GM15510 (cell line): ENCODE data around the gene EDNRA.

Experiments
- POLR2A ChIP-seq: IDR thresholded peaks from 3 replicates; pipeline ENCODE4 v1.6.1; 2011; ENCODE audit warnings: borderline replicate concordance; ENCODE audit not compliant: insufficient read length; ENCODE audit errors: extremely low read depth

The EDNRA gene

GRCh38 chr4:147480891-147481576 lies at the start of gene EDNRA:
EDNRA (plus strand) TSS chr4:147481097; CDS start chr4:147485682, 4,585 bp downstream.
- no peak for TF ChIP-seq POLR2A

DNA sequence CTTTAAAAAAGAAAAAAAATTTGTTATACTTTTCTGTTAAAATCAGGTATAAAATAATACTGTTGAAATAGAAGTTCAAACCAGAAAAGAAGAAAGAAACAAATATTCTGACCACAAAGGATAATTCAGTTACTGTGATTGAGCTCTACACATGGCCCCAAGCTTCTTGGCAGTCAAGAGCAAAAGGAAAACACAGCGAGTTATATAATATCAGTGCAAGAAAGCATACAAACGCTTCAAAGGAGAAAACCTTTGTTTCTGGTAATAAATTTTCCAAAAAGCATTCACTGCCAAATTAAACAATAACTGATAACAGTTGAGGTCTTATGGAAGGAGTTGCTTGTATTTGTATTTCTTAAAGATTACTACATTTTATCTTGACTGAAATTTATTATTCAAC lies 40.5 kb upstream of the EDNRA start:
- no peak for TF ChIP-seq POLR2A

GRCh38 chr4:147447786-147448185 lies 33.1 kb upstream of the EDNRA start:
- no peak for TF ChIP-seq POLR2A

GRCh38 chr4:147453561-147454141 lies 27.2 kb upstream of the EDNRA start:
- TF ChIP-seq POLR2A: no peak

DNA sequence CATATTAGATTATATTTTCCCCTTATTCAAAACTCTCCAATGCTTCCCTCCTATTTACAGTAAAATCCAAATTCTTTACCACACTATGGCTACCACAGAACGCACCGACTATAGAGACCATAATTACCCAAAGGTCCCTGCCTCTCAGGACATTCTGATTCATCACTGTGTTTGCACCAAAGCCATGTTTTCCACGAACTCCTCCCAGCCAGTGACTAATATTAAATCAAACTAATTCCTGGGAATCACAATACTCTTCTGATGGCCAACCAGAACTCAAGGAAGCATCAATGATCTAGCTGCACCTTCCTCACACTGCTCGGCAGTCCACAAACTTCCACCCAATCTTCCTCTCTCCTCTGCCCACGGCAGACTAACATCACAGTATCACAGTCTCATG lies 24.2 kb upstream of the EDNRA start:
- no peak for TF ChIP-seq POLR2A

- TF ChIP-seq POLR2A: no peak
These were observed 19.7 kb upstream of the EDNRA start for GRCh38 chr4:147461161-147461560.

DNA sequence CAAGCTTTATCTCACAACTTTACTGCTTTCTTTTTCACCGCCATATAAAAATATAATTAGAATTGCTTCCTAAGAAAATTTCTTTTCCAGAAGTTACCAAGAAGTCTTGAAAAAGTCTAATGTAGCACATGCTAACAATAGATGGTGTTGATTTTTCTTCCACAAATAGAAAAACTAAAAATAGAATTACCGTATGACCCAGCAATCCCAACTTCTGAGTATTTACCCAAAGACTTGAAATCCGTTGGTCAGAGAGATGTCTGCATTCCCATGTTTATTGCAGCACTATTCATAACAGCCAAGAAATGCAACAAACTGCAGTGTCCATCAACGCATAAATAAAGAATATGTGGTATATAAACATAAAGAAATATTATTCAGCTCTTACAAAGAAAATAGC lies 17.8 kb upstream of the EDNRA start:
- no peak for TF ChIP-seq POLR2A

DNA sequence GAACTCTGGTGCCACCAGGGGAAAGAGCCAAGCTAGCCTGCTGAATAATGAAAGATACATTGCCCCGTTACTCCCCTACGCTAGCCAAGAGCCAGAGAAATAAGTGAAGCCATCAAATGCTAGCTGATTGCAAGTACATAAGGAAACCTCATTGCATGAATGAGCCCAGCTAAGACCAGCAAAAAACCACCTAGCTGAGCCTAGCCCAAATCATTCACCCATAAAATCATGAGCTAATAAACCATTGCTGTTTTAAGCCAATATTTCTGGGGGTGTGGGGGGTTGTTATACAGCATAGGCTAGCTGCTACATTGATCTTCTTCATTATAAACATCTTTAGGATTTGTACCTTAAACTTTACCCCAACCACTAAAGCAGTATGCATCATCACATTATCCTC lies 15.4 kb upstream of the EDNRA start:
- no peak for TF ChIP-seq POLR2A

DNA sequence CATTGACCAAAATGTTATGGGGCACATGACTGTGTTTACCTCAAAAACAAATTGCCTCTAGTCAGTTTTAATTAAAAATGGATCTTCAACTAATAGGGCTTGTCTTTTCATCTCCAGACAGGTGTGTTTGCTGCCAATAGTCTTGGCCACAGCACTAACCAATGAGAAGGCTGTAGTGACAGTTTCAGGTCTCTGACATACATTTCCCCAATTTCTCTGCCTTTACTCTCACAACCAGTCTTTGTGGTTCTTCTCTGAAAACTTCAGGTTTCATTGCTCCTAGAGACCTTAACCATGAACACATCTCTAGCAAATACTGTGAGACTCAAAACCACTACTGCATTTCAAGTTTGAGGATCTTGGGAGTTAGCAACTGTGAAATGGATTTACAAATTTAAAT lies 3.5 kb upstream of the EDNRA start:
- no peak for TF ChIP-seq POLR2A

DNA sequence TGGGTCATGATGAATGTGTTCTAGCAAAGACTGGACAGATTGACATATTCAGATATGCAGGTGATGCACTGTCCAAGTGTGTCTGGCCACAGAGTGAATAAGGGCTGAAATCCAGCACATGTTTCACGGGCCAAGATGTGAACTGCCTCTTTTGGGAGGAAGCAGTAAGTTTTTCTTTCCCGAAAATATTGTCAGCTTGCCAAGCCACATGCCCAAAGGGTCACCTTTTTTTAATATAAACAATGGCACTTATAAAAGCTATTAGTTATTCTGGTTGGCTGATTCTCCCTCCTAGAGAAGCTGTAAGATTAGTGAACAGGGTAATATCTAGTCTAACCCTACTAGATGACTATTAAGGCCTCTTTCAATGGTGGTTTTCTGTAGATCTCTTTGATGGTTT lies 1.5 kb upstream of the EDNRA start:
- TF ChIP-seq POLR2A: no peak

DNA sequence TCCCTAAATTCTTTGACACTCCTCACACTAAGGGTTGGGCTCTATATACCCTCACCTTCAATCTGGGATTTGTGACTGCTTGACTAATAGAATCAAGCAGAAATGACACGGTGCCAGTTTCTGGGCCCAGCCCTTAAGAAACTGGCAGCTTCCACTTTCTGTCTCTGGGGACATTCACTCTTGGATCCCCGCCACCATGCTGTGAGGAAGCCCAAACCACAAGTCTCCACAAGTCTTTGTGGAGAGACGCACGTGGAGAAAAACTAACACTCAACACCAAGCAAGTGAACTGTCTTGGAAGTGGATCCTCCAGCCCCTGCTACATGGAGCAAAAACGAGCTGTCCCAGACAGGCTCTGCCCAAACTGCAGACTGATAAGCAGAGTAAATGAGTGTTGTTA lies 1.1 kb upstream of the EDNRA start:
- TF ChIP-seq POLR2A: no peak

GRCh38 chr4:147480502-147480890 lies 401 bp upstream of the EDNRA start:
- no peak for TF ChIP-seq POLR2A

DNA sequence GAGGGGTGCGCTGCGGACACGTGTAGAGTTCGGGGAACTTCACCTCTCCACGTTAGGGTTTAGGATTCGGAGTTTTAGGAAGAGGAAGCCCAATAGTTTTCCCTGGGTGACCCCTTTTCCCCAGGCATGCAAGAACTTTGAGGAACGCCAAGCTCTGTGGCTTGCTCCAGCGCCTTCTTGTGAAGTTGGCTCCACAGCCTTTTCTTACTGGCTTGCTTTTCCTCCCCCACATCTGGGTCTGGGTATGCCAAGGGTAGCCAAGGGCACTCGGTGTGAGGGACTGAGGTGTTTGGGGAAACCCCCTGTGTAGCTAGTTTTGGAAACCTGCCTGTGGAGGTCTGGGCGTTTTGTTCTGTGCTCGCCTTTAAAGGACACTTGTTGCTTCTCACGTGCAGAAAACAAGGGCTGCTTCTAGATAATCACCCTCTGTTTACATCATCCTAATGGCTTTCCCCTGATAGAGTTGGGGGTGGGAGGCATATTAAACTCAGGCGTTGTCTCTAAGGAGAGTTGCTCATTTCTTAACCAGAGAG lies 746 bp downstream of the EDNRA start:
- no peak for TF ChIP-seq POLR2A

DNA sequence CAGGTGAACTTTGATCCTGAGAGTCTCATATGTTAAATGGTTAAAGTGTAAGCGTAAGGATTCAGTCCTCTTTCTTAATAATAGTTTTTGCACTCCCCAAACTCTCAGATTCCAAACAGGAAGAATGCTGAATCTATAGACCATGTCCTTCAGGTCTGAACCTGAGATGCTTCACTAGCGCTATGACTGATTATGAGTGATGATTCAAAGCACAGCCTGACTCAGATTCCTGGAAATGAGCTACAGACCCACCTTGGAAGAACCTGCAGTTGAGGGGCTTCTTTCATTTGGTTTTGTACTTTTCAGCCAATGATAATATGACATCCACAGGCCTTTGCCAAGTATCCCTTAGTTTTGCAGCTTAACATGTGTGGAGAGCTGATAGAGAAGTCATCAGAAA lies 1.4 kb downstream of the EDNRA start:
- no peak for TF ChIP-seq POLR2A

GRCh38 chr4:147485167-147485566 lies 4.3 kb downstream of the EDNRA start:
- TF ChIP-seq POLR2A: no peak

- no peak for TF ChIP-seq POLR2A
These were observed 6.7 kb downstream of the EDNRA start for GRCh38 chr4:147487616-147488015.
